ENCODE measurements around the gene SULT1B1.

Gene SULT1B1

GRCh38 chr4:69731241-69731640 is 29.2 kb downstream of the SULT1B1 start:
- no peak for TF ChIP-seq ZNF274 (IDR thresholded peaks at IDR 0.05; ENCODE audit: low read depth, low read length)
- H3K4me3 ChIP-seq (ENCODE audit: low read length), result no peak overlapping the region

DNA sequence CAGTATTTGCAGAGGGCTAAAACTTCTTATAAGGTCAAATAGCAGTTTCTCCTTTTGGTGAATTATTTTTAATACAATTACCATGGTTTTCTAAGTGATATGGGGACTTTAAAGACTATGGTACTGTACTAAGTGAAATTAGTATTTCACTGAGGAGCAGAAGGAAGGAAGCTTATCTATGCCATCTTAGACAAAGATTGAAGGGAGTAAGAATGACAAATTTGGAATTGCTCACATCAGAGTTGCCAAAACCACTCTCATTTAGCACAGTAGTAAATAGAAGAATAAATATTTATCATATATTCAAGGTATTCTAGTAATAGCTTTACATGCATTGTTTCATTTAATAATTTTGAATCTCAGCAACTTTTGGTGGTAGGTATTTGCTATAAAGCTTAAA is 30.4 kb downstream of the SULT1B1 start:
- H3K4me3 ChIP-seq (ENCODE audit: low read length), result no peak overlapping the region

DNA sequence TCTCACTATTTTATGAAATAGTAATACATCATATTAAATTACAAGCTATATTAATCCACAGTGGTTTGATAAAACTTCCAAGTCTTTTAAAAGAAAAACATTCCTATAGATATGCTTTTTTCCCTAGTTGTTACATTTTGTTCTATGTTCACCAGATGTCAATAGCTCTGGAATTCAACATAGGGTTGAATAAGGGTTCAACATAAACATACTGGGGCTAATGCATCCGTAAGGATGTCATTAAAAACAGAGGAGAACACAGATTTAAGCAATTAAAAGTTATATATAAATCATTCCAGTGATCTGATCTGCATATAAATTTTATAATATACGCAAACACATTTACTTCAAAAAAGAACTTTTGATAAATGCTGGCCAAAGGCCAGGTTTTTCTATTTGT is 32.5 kb downstream of the SULT1B1 start:
- no peak for TF ChIP-seq ZNF274 (IDR thresholded peaks at IDR 0.05; ENCODE audit: low read depth, low read length)

More for the DNA sequence above, 30.4 kb downstream of the SULT1B1 start:
- no peak for TF ChIP-seq ZNF274 (IDR thresholded peaks at IDR 0.05; ENCODE audit: low read depth, low read length)

DNA sequence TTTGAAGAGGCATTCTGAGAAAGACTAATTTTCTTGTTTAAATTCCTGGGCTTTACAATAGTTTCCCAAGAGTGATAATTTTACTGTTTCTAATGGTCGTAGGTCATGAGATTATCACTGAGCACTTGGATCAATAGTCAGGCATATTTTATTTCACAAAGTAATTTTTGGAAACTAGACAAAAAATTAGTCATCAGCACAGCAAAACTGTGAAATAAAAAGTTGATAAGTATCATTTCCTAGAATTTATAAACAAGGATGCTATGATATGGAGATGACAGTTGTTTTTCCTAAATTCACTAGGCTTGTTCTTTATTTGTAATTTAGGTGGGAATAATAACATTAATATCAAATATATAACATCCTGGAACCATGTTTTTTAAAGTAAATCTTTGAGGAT is 33.0 kb downstream of the SULT1B1 start:
- TF ChIP-seq ZNF274 (IDR thresholded peaks at IDR 0.05; ENCODE audit: low read depth, low read length), result no peak
- H3K4me3 ChIP-seq (ENCODE audit: low read length), result no peak overlapping the region

More for the DNA sequence above, 32.5 kb downstream of the SULT1B1 start:
- H3K4me3 ChIP-seq (ENCODE audit: low read length), result no peak overlapping the region

- H3K4me3 ChIP-seq (ENCODE audit: low read length), result no peak overlapping the region
- no peak for TF ChIP-seq ZNF274 (IDR thresholded peaks at IDR 0.05; ENCODE audit: low read depth, low read length)
Observed at GRCh38 chr4:69726971-69727370, 33.4 kb downstream of the SULT1B1 start.

GRCh38 chr4:69718396-69719271 is 41.8 kb downstream of the SULT1B1 start:
- TF ChIP-seq ZNF274 (IDR thresholded peaks at IDR 0.05; ENCODE audit: low read depth, low read length), result no peak

DNA sequence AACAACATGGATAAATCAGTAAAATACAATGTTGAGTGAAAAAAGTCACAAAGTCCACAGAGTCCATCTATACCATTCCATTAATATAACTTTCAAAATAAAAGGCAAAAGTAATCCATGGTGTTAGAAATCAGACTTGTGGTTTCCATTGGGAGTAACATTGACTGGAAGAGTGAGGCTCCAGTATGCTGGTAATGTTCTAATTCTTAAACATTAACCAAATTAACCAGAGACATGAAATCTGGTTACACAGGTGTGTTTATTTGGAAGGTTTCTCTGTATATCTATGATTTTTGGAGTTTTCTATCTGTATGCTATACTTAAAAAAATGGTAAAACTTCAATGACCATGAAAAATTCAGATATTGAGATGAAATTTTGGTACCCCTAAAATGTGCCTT is 42.6 kb downstream of the SULT1B1 start:
- no peak overlapping the region for H3K4me3 ChIP-seq (ENCODE audit: low read length)
- no peak for TF ChIP-seq ZNF274 (IDR thresholded peaks at IDR 0.05; ENCODE audit: low read depth, low read length)

More at GRCh38 chr4:69718396-69719271, 41.8 kb downstream of the SULT1B1 start:
- H3K4me3 ChIP-seq (ENCODE audit: low read length), result no peak overlapping the region

DNA sequence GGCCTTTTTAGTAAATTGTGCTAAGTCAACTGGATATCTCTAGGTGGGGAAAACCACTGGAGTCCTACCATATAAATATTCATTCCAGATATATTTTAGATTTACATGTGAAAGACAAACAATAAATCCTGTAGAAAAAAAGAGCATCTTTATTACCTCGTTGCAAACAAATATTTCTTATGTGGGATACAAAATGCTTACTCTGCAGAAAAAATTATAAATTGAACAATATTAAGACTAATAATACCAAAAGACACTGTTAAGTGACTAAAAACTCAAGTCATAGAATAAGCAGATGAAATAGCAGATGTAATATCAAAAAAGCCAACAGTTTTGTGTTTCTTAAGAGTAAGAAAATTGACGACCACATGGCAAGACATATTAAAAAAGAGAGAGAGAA is 43.8 kb downstream of the SULT1B1 start:
- no peak for TF ChIP-seq ZNF274 (IDR thresholded peaks at IDR 0.05; ENCODE audit: low read depth, low read length)
- H3K4me3 ChIP-seq (ENCODE audit: low read length), result no peak overlapping the region

DNA sequence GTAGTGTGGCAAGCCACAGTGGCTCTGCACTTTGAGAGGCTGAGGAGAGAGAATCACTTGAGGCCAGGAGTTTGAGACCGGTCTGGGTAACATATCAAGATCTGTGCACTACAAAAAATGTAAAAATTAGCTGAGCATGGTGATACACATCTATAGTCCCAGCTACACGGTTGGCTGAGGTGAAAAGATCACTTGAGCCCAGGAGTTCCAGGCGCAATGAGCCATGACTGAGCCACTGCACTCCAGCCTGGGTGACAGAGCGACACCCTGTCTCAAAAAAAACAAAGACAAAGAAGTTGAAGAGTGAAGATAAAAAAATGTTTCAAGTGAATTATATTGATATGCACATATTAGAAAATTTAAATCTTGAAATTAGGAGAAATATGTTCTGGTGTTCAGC is 46.3 kb downstream of the SULT1B1 start:
- H3K4me3 ChIP-seq (ENCODE audit: low read length), result no peak overlapping the region
- TF ChIP-seq ZNF274 (IDR thresholded peaks at IDR 0.05; ENCODE audit: low read depth, low read length), result no peak

GRCh38 chr4:69713593-69713992 is 46.8 kb downstream of the SULT1B1 start:
- H3K4me3 ChIP-seq (ENCODE audit: low read length), result no peak overlapping the region
- no peak for TF ChIP-seq ZNF274 (IDR thresholded peaks at IDR 0.05; ENCODE audit: low read depth, low read length)

GRCh38 chr4:69710580-69710979 is 49.8 kb downstream of the SULT1B1 start:
- H3K4me3 ChIP-seq (ENCODE audit: low read length), result no peak overlapping the region
- TF ChIP-seq ZNF274 (IDR thresholded peaks at IDR 0.05; ENCODE audit: low read depth, low read length), result no peak

DNA sequence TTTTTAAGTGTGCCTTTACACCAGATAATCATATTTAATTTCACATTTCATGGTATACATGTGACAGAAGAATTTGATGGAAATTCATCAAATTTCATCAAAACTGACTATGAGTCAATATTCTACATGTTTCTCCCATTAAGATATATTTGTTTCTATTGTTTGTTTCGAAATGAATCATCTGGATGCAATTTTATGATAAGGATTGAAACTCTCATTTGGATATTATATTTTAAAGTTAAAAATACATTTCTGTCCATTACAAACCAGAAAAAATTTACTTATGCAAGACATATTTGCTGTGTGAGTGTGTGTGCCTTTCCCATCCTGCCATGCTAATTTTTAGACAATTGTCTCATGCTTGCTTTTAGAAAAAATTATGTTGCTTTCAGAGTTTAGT is 52.2 kb downstream of the SULT1B1 start:
- no peak overlapping the region for H3K4me3 ChIP-seq (ENCODE audit: low read length)
- no peak for TF ChIP-seq ZNF274 (IDR thresholded peaks at IDR 0.05; ENCODE audit: low read depth, low read length)

- H3K4me3 ChIP-seq (ENCODE audit: low read length), result no peak overlapping the region
- TF ChIP-seq ZNF274 (IDR thresholded peaks at IDR 0.05; ENCODE audit: low read depth, low read length), result no peak
Observed at GRCh38 chr4:69707807-69708206, 52.6 kb downstream of the SULT1B1 start.

GRCh38 chr4:69702201-69702600 is 58.2 kb downstream of the SULT1B1 start:
- no peak overlapping the region for H3K4me3 ChIP-seq (ENCODE audit: low read length)
- no peak for TF ChIP-seq ZNF274 (IDR thresholded peaks at IDR 0.05; ENCODE audit: low read depth, low read length)

GRCh38 chr4:69701696-69702095 is 58.7 kb downstream of the SULT1B1 start:
- no peak for TF ChIP-seq ZNF274 (IDR thresholded peaks at IDR 0.05; ENCODE audit: low read depth, low read length)
- no peak overlapping the region for H3K4me3 ChIP-seq (ENCODE audit: low read length)
